GM19351 (cell line): ENCODE measurements around the gene SGK2.
"Not testable (repeated sequence)": the region's sequence is repeated elsewhere in the genome, so short reads cannot be mapped to it uniquely, and the experiment has no call there.

Experiments used
- ATAC-seq: cut with Tn5 transposase; IDR thresholded peaks from one replicate; pipeline ENCODE4 v1.9.1; 2021; ENCODE audit warnings: mild to moderate bottlenecking, moderate library complexity; ENCODE audit not compliant: unreplicated experiment

Gene SGK2

GRCh38 chr20:43560974-43561373 is 2.1 kb downstream of the SGK2 start:
- no peak for ATAC-seq

GRCh38 chr20:43563429-43563828 is 4.6 kb downstream of the SGK2 start:
- ATAC-seq, result no peak

DNA sequence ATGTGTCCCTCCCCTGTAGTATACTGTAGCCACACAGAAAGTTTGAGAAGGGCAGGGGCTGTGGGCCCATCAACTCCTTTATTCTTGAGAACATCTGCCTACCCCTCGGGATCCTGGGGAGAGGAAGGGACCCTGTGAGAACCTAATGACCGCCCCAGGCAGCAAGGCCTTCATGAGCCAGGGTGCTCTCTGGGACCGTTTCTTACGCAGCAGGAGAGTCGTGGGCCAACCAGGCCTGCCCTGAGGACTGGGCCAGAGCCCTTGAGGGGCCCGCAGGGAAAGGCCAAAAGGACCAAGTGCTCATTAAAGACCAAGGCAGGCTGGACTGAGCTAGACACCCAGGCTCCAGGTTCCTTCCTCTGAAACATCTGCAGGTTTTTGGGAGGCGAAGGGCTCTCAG is 5.2 kb downstream of the SGK2 start:
- ATAC-seq, result no peak

- ATAC-seq, result no peak
These were observed 5.6 kb downstream of the SGK2 start for GRCh38 chr20:43564455-43564854.

DNA sequence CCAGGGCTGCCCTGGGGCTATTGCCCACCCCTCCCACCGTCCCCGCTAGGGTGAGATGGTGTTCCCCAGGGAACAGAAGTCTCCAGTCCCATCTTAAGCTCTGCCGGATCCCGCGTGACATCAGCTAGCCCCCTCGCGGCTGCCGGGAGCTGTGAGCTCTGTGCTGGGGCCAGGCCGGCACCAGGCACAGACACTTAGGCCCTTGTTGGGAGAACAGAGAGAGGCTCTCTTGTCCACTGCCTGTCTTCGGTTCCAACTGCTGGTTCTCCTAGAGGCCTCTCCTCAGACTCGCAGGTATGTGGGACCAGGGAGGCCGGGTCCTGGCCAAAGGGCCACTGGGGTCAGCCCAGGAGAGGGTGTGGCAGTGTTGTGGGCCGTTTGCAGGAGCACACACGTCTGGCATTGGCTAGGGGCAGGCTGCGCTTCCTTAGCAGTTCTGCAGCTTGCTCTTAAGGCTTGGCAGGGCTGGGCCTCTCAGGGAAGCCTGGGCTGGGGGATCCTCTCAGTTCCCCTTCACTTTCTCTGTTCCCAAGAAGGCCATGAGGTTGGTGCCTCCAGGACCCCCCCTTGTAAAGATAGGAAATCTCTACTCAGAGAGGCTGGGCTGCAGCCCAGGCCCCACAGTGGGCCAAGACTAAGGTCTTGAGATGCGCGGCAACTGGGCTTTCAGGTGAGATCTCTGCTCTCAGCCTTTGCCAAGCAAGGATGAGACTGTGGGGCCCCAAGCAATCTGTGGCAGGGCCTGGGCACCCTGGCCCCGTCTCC is 6.3 kb downstream of the SGK2 start:
- ATAC-seq, result no peak

DNA sequence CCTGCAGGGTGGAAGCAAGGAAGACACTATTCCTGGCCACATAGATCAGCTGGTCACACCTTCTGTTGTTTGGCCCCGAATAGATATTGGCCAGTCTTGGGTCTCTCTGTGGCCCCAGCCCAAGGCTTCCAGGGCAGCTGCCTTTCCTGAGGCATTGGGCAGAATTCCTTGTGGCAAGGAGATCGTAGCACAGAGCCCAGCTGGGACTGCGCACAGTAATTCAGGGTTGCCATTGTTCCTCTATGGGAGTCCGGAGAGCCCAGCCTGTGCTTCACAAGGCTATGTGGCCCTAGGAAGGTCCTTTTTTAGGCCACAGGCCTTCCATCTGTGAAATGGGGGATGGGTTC is 6.9 kb downstream of the SGK2 start:
- no peak for ATAC-seq

DNA sequence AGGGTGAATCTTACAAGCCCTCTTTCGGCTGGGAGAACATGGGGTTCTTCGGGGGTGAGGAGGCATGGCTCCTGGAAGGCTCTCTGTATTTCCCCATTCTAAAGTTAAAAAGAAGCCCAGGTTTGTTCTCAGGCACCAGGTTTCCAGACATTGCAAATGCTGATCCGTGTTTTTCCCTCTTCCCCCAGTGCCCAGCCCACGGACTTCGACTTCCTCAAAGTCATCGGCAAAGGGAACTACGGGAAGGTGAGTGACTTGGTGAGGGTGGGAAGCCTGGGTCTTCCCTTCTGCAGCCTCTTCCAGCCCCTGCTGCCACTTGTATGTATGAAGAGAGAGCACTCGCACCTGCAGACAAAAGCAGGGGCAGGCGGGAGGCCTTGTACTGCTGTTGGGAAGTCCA is 8.7 kb downstream of the SGK2 start:
- ATAC-seq, result no peak

DNA sequence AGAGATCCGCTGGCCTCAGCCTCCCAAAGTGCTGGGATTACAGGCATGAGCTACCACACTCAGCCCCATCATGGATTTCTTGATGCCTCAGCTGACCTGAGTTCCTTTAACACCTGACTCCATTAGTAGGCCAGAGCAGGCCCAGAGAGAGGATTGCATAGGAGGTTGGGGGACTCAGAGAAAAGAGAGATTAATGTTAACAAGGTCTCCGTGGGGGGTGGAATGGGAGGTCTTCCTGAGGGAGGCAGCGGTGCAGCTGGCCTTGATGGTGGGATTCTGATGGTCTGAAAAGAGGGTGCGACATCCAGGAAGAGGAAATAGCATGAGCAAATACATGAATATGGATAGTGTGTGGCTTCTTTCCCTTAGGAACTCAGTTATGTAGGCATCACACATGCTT is 9.9 kb downstream of the SGK2 start:
- no peak for ATAC-seq

DNA sequence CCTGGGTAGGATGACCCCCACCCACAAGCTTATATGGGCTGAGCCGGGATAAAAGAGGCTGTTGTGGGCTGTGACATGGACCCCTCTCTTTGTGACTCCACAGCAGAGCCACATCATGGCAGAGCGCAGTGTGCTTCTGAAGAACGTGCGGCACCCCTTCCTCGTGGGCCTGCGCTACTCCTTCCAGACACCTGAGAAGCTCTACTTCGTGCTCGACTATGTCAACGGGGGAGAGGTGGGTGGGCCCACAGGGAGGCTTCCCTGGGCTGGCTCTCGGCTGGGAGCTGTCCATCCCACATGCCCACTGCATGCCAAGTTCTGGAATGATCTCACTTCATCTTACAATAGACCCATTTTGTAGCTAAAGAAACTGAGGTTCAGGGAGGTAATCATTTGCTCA is 10.5 kb downstream of the SGK2 start:
- ATAC-seq, result no peak

- no peak for ATAC-seq
These were observed 11.7 kb downstream of the SGK2 start for GRCh38 chr20:43570496-43570895.

GRCh38 chr20:43571310-43571709 is 12.5 kb downstream of the SGK2 start:
- no peak for ATAC-seq

- no peak for ATAC-seq
These were observed 12.9 kb downstream of the SGK2 start for GRCh38 chr20:43571771-43572170.

DNA sequence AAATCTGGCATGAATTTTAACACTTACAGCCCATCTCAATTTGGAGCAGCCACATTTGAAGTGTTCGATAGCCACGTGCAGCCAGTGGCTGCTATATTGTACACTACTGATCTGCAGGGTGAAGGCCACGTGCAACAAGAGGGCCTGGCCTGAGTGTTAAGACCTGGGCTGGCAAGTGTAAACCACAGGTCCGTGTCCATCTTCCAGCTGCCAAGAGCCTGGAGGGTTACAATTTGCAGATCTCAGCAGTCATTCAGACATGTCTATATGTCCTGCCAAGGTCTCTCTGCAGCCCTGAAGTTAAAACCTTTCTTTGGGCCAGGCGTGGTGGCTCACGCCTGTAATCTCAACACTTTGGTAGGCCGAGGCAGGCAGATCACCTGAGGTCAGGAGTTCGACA is 14.1 kb downstream of the SGK2 start:
- no peak for ATAC-seq

DNA sequence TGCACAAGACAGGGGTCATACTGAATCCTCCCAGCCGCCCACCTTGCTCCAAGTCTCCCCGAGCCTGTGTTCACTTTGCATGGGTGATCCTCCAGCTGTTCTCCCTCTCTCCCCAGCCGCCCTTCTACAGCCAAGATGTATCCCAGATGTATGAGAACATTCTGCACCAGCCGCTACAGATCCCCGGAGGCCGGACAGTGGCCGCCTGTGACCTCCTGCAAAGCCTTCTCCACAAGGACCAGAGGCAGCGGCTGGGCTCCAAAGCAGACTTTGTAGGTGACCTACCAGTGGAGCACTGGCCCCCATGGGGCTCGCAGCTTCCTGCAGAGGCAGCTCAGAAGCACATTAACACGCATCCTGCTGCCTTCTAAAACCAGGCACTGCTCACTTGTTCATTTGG is 17.3 kb downstream of the SGK2 start:
- no peak for ATAC-seq

DNA sequence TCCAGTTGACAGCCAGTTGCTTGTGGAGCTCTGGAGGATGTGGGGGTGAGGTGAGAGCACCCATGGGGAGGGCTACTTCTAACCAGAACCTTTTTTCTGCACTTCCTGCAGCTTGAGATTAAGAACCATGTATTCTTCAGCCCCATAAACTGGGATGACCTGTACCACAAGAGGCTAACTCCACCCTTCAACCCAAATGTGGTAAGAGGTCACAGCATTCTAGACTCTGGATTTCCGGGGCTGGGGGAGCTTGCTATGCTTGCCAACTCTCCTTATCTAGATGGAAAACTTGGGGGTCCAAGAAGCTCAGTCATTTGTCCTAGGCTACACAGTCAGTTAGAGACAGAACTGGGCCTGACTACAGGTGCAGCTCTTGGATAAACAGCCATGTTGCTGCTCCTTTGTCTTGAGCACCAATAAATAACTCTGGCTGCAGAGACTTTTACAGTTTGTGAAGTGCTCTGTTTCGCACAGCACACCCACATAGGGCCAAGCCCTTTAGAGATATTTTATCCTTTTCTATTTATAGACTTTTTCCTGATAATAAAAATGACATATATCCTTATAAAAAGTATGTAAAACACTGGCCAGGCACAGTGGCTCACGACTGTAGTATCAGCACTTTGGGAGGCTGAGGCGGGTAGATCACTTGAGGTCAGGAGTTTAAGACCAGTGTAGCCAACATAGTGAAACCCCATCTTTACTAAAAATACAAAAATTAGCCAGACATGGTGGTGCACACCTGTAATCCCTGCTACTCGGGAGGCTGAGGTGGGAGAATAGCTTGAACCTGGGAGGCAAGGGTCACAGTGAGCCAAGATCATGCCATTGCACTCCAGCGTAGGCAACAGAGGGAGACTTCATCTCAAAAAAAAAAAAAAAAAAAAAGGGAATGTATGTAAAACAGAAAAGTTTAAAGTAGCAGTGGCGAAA is 21.3 kb downstream of the SGK2 start:
- ATAC-seq, result no peak

- ATAC-seq, result no peak
These were observed 24.5 kb downstream of the SGK2 start for GRCh38 chr20:43583133-43583864.

DNA sequence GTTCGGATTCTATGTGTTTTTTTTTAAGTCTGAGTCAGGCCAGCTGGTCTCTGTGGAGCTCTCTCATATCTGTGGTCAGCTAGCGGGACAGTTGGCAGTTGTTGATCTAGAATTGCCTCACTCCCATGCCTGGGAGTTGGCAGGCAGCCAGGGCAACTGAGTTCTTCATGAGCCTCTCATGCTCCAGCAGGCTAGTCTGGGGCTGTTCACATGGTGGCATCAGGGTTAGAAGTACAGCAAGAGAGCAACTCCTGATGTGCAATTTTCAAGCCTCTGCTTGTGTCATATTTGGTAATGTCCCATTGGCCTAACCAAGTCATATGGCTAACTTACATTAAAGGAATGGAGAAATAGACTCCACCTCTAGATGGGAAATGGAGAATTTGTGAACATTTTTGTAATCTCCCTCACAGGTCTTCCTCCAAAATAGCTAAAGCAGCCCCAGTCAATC is 25.2 kb downstream of the SGK2 start:
- no peak for ATAC-seq

DNA sequence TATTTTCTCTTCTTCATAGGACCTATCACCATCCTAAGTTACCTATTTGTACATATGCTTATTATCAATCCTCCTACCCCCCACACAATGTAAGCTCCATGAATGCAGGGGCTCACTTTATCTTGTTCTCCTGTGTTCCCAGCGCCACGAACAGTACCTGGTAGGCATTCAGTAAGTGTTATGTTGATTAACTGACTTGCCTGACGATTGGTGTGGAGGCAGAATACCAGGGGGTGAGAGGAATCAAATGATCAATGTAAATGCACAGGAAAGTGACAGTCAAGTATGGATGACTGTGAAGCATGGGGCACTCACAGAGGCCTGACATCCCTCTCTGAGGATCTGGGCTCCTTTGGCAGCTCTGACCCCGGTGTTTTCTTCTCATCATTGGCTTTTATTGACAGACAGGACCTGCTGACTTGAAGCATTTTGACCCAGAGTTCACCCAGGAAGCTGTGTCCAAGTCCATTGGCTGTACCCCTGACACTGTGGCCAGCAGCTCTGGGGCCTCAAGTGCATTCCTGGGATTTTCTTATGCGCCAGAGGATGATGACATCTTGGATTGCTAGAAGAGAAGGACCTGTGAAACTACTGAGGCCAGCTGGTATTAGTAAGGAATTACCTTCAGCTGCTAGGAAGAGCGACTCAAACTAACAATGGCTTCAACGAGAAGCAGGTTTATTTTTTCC is 25.8 kb downstream of the SGK2 start:
- ATAC-seq, result no peak

- ATAC-seq, result no peak
These were observed 27.8 kb downstream of the SGK2 start for GRCh38 chr20:43586641-43587040.

DNA sequence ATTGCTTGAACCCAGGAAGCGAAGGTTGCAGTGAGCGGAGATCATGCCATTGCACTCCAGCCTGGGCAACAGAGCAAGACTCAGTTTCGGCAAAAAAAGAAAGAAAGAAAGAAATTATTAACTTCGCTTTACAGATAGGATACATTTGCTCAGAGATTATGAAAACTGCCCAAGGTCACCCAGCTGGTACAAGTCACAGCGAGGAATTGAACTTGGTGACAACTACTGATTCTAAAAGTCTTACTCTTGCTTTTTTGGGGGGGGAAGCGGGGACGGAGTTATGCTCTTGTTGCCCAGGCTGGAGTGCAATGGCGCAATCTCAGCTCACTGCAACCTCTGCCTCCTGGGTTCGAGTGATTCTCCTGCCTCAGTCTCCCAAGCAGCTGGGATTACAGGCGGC is 29.7 kb downstream of the SGK2 start:
- not testable (repeated sequence) for ATAC-seq

DNA sequence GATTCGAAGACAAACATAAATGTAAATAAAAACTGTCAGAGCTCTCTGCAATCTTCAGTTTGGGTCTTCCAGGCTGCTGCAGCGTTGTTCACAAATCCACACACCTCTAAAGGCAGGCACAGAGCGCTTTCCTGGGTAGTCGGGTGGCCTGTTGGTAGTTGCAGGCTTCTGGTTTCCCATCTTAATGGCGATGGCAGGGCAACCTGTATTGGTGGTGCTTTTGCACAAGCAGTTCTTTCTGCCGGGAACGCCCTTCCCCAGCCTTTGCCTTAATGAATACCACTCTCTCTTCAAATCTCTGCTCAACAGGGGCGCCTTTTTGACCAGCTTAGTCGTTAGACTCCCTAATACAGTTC is 31.2 kb downstream of the SGK2 start:
- no peak for ATAC-seq
